Measurements from ENCODE around the gene CAPRIN2.

CAPRIN2 gene

DNA sequence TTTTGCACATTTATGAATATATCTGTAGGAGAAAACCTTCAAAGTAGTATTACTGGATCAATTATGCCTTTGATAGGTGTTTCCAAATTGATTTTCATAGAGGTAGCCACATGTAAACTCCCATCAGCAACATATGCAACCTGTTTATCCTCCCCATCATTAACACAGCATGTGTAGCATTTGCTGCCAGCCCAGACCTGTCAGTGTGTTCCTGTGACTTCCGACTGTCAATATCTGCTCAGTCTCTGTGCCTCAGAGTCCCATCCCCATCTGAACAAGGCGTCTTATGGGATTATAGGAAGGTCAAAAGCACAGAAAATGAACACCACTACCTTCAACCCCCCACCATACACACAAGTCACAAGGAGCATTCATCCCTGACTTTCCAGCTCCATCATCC, 9.5 kb upstream of the CAPRIN2 start:
- no peak for DNase-seq (ENCODE audit: low read depth)

GRCh38 chr12:30763053-30763452, 8.3 kb upstream of the CAPRIN2 start:
- DNase-seq (ENCODE audit: low read depth): no peak

- DNase-seq (ENCODE audit: low read depth): no peak
Observed at GRCh38 chr12:30761730-30762129, 7.0 kb upstream of the CAPRIN2 start.

- no peak for DNase-seq (ENCODE audit: low read depth)
Observed at GRCh38 chr12:30757316-30757715, 2.6 kb upstream of the CAPRIN2 start.

GRCh38 chr12:30756074-30756473, 1.3 kb upstream of the CAPRIN2 start:
- no peak for DNase-seq (ENCODE audit: low read depth)

DNA sequence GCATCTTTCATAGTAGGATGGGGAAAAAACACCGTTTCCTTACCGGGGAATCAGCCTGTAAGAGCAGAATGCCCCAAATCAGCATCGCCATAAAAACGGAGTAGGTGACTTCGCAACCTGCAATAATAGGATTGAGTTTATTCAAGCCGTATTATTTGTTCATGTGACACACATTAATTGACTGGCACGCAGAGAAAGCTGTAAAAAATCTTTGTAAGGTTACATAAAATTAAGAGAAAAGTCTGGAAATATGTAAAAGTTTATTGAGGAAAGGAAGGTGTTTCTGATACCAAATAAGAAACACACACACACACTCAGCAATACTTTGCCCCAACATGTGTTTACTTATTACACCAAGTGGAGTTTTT, 628 bp upstream of the CAPRIN2 start:
- DNase-seq (ENCODE audit: low read depth): no peak

- no peak for DNase-seq (ENCODE audit: low read depth)
Observed at GRCh38 chr12:30754383-30754749, 385 bp downstream of the CAPRIN2 start.

GRCh38 chr12:30753751-30754382, 884 bp downstream of the CAPRIN2 start:
- DNase-seq (ENCODE audit: low read depth): peak; percentile 43

DNA sequence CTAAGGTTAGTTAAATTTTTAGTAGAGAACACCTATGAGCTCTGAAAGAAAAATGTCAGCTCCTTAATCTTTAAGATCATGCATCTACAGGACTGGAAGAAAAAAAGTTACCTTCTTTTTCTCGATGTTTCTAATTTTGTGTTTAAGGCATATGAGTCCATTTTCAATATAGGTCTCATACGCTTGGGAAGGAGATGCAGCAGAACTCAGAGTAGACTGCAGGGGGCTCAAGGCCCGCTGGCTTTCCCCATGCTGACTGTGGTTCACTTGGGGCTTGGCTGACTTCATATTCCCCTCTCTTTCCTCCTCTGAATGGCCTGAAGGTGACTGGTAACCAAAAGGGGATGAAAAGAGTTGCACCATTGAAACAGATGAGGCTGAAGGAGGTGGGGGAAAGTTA, 1.5 kb downstream of the CAPRIN2 start:
- DNase-seq (ENCODE audit: low read depth): peak; percentile 49

DNA sequence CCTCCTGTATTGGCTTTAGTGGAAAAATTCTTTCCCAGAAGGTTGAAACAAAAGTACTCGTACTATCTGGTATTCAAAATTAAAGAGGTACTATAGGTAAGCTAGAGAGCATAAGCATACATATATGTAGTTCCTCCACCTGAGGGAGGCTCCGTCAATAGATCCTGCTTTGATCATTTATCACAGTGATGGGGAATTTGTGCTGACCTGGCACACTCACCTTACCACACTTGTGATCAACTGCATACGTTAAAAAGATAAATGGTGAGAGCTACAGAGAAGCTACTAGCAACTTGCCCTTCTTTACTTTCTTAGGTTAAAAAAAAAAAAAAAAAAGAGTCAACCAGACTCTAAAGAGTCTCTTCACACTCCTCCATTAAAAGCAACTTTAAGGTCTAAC, 2.5 kb downstream of the CAPRIN2 start:
- DNase-seq (ENCODE audit: low read depth): no peak

- no peak for DNase-seq (ENCODE audit: low read depth)
Observed at GRCh38 chr12:30748147-30748546, 6.6 kb downstream of the CAPRIN2 start.

GRCh38 chr12:30746190-30746589, 8.6 kb downstream of the CAPRIN2 start:
- no peak for DNase-seq (ENCODE audit: low read depth)

DNA sequence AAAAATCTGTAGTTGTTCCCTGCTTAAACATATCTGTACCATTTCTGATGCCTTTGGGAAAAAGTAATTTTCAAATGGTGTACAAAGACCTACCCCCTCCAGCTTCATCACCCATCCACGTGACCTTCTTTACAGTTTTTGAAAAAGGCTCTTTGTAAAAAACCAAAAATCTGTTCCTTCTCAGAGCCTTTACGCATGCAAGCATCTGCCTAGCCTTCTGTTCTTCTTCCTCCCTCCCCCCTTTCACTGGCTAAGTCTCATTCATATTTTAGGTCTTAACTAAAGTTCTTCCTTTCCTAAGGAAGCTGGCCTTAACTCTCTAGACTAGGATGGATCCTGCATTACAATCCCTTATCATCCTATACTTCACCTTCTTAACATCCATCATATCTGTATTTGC, 10.4 kb downstream of the CAPRIN2 start:
- DNase-seq (ENCODE audit: low read depth): no peak

- no peak for DNase-seq (ENCODE audit: low read depth)
Observed at GRCh38 chr12:30740274-30740673, 14.5 kb downstream of the CAPRIN2 start.

- DNase-seq (ENCODE audit: low read depth): no peak
Observed at GRCh38 chr12:30739020-30739419, 15.7 kb downstream of the CAPRIN2 start.

DNA sequence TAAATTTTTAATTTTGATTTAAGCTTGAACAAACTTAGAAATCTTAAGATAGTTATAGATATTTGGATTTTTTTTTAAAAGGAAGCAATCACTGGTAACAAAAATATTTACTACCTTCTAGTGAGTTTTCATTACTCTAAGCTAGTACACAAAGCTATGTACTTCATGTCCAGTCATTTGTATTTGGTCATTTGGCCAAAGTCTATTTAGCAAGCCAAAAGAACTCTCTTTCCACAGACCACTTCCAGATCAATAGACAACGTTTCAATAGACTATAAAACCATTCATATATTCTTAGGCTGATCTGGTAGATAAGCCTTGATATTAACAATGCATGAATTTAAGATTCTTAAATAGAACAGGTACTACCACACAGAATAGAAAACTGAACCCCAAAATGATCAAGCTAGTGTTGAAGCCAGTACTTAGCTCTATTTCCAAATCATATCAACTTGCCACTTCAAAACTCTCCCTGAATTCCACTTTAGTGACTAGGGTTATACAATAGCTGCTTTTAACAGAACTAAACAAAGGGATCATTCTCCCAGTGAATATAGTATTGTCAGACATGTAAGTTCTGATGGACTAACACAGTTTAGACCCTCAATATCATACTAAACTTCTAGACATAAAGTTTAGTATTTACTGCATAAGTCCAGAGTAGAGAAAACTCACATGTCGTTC, 21.7 kb downstream of the CAPRIN2 start:
- no peak for DNase-seq (ENCODE audit: low read depth)

DNA sequence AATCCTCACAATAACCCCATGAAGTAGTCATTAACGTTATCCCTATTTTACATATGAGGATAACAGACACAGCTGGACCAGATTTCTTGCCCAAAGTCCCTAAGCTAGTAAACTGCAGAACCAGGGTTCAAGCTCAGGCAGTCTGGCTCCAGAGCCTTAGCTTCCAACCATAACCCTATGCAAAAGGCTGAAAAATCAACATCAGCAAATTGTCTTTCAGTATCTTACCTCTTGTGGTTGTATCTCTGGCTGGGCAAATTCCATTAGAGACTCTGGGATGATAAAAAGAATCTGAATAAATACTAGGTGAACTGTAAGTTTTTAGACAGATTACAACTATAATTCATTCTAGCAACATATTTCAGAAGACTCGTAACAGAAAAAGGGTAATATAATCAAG, 24.7 kb downstream of the CAPRIN2 start:
- DNase-seq (ENCODE audit: low read depth): no peak

DNA sequence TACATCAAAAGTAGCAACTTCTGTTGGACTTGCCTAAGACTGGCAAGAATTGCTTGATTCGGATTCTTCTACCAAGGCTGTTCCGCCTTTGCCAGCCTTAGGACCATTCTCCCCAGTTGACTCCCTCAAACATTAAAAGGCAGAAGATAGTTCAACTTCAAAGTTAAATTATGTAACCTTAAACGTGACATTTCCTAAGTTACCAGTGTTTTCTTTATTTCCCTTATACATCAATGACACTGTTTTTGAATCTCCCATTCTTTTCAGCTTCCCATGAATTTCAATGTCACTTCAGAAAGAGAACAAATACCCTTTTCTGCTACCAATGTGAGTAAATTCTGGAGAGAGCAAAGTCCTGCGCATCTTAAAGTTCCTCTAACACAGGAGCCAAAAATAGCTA, 25.2 kb downstream of the CAPRIN2 start:
- no peak for DNase-seq (ENCODE audit: low read depth)

GRCh38 chr12:30726647-30727046, 28.1 kb downstream of the CAPRIN2 start:
- DNase-seq (ENCODE audit: low read depth): no peak

DNA sequence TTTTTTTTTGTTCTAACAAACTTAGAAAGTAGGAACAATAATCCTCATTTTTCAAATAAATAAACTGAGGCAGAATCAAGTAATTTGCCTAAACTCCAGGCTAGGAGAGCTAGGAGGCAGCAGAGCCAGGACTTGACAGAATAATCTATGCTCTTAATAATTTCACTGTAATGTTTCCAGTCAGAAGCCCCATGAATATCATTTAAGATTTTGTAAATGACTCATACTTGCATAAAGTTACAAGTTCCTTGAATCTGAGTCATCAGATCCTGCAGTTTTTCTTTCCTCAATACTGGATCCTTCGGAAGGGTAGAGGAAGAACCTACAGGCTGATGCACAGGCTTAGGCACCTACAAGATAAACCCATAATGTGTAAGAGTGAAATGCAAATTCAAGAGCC, 29.0 kb downstream of the CAPRIN2 start:
- peak; percentile 75 for DNase-seq (ENCODE audit: low read depth)

GRCh38 chr12:30719060-30719459, 35.7 kb downstream of the CAPRIN2 start:
- DNase-seq (ENCODE audit: low read depth): peak; percentile 68

DNA sequence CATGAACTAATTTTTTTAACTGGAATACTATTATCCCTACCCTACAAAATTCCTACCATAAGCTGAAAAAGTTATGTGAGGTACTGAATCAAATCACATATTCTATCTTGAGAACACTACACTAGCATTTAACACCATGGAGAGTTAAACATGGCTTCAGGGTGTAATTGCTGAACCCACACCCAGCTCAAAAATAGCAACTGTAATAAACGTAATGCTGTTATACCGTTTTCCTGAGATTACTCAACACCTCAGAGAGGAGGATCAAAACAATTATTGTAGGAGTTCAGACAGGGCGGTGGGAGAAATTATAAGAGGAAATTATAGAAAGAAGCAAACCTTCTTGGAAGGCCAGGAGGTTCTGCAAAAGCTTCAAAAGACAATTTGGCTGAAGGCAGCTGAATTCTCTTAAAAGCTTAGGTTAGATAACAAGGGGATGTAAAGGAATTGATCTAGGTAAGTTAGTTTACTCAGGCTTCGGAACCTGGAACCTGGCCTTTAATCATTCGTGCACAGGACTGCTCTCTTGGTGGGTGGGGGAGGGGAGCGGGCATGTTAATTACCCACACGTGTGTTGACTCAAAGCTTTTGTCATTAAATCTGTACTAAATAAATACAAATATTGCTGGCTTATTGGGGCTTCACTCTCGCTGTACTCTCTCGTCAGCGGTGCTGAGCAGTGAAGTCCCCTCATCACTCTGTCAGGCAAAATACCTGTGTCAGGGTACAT, 47.0 kb downstream of the CAPRIN2 start:
- DNase-seq (ENCODE audit: low read depth): no peak

DNA sequence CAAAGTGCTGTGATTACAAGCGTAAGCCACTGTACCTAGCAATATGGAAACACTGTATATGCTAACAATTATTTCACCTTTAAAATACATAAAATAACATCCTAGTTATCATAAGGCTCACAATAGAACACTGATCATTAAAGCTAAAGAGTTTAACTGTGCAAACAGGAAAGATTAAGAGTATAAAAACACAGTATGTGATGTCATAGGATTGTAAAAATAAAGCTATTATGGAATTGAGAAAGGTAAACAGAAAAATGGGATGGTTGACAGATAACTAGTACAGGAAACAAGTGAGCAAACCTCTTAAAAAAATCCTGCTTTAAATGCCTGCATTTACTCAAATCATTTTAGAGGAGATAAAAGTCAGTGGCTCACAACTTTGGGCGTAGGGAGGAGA, 48.3 kb downstream of the CAPRIN2 start:
- DNase-seq (ENCODE audit: low read depth): no peak

- DNase-seq (ENCODE audit: low read depth): no peak
Observed at GRCh38 chr12:30701056-30701455, 53.7 kb downstream of the CAPRIN2 start.
